GM13976 (cell line): ENCODE data around the gene GLRA2.
A peak's percentile ranks its signal among the peaks of the same experiment; 100 is the strongest.

Experiments used
- DNase-seq: peaks from one replicate; pipeline ENCODE4 v3.0.0; 2012; ENCODE audit warnings: low spot score
- CTCF ChIP-seq: IDR thresholded peaks from 2 replicates; pipeline ENCODE4 v1.5.1; 2012; ENCODE audit warnings: borderline replicate concordance, mild to moderate bottlenecking; ENCODE audit not compliant: insufficient read depth; ENCODE audit errors: extremely low read depth, missing control alignments, control extremely low read depth
- in situ Hi-C: fragments of 300-500 bp; cut with MboI; formaldehyde crosslinking; loops from one replicate; pipeline ENCODE4 v1.12.0; 2022; ENCODE audit warnings: low sequenced_read_pairs, mixed read lengths, inconsistent platforms; ENCODE audit not compliant: unreplicated experiment

Gene GLRA2

GRCh38 chrX:14690553-14690952 is 161.2 kb downstream of the GLRA2 start:
- no peak for TF ChIP-seq CTCF
- in situ Hi-C loops = no loop called here
- DNase-seq = no peak

GRCh38 chrX:14694611-14695010 is 165.3 kb downstream of the GLRA2 start:
- in situ Hi-C loops = no loop called here
- DNase-seq = no peak
- TF ChIP-seq CTCF = no peak

- in situ Hi-C loops = no loop called here
- DNase-seq = peak; percentile 9
- TF ChIP-seq CTCF = peak; percentile 68
Observed at GRCh38 chrX:14697451-14697850, 168.1 kb downstream of the GLRA2 start.

- DNase-seq = no peak
- in situ Hi-C loops = no loop called here
- no peak for TF ChIP-seq CTCF
Observed at GRCh38 chrX:14698790-14699189, 169.5 kb downstream of the GLRA2 start.

GRCh38 chrX:14700982-14701381 is 171.6 kb downstream of the GLRA2 start:
- in situ Hi-C loops = no loop called here
- DNase-seq = no peak
- no peak for TF ChIP-seq CTCF

GRCh38 chrX:14702145-14702544 is 172.8 kb downstream of the GLRA2 start:
- in situ Hi-C loops = no loop called here
- TF ChIP-seq CTCF = no peak

GRCh38 chrX:14712096-14712495 is 182.8 kb downstream of the GLRA2 start:
- in situ Hi-C loops = no loop called here
- no peak for TF ChIP-seq CTCF
- DNase-seq = no peak

More at GRCh38 chrX:14702145-14702544, 172.8 kb downstream of the GLRA2 start:
- no peak for DNase-seq
